Skeletal muscle satellite cell (primary cell): ENCODE measurements around the gene GOLGA6L10.
"Not testable (repeated sequence)": the region's sequence is repeated elsewhere in the genome, so short reads cannot be mapped to it uniquely, and the experiment has no call there.

Experiments used
- H3K27me3 ChIP-seq: 2 replicates; pipeline ENCODE4 v1.7.0; 2013; ENCODE audit warnings: low read length; ENCODE audit not compliant: control insufficient read depth, insufficient read depth
- H3K36me3 ChIP-seq: 2 replicates; pipeline ENCODE4 v1.7.0; 2013; ENCODE audit warnings: mild to moderate bottlenecking, control low read depth, low read length; ENCODE audit not compliant: insufficient read depth
- H3K4me1 ChIP-seq: 2 replicates; pipeline ENCODE4 v1.7.0; 2013; ENCODE audit warnings: low read length; ENCODE audit not compliant: control insufficient read depth, insufficient read depth
- H3K4me2 ChIP-seq: 2 replicates; pipeline ENCODE4 v1.7.0; 2013; ENCODE audit warnings: mild to moderate bottlenecking, low read length
- H3K4me3 ChIP-seq: 2 replicates; pipeline ENCODE4 v1.7.0; 2013; ENCODE audit warnings: low read length
- H3K9ac ChIP-seq: 2 replicates; pipeline ENCODE4 v1.7.0; 2013; ENCODE audit warnings: mild to moderate bottlenecking, low read depth, low read length, moderate library complexity
- H3K9me3 ChIP-seq: replicated peaks from 2 replicates; pipeline ENCODE4 v1.7.0; 2013; ENCODE audit warnings: mild to moderate bottlenecking, control low read depth, low read length

The GOLGA6L10 gene

GRCh38 chr15:82315519-82316246 is 33.6 kb downstream of the GOLGA6L10 start:
- Histone ChIP-seq H3K9ac (no peak overlapping the region), H3K36me3 (no peaks in the 10 kb centered on the region), H3K27me3 (peaks cover 5% of the 10 kb centered on the region), H3K4me1 (peaks cover 3% of the 10 kb centered on the region), H3K4me2 (no peak overlapping the region), H3K9me3 (no peaks in the 10 kb centered on the region), H3K4me3 (no peak overlapping the region)

GRCh38 chr15:82314769-82315518 is 34.3 kb downstream of the GOLGA6L10 start:
- Histone ChIP-seq H3K27me3 (peaks cover 7% of the 10 kb centered on the region), H3K4me1 (peaks cover 3% of the 10 kb centered on the region), H3K4me3 (no peak overlapping the region), H3K9me3 (no peaks in the 10 kb centered on the region), H3K9ac (no peak overlapping the region), H3K36me3 (no peaks in the 10 kb centered on the region), H3K4me2 (no peak overlapping the region)

- not testable (repeated sequence) for H3K4me2 ChIP-seq, H3K9me3 ChIP-seq, H3K27me3 ChIP-seq, H3K4me3 ChIP-seq, H3K36me3 ChIP-seq, H3K4me1 ChIP-seq, H3K9ac ChIP-seq
Observed at GRCh38 chr15:82313951-82314768, 35.1 kb downstream of the GOLGA6L10 start.

GRCh38 chr15:82313446-82313845 is 35.8 kb downstream of the GOLGA6L10 start:
- Histone ChIP-seq H3K9me3 (no peaks in the 10 kb centered on the region), H3K4me2 (no peak overlapping the region), H3K27me3 (peaks cover 7% of the 10 kb centered on the region), H3K4me3 (no peak overlapping the region), H3K36me3 (no peaks in the 10 kb centered on the region), H3K9ac (no peak overlapping the region), H3K4me1 (peaks cover 3% of the 10 kb centered on the region)

- no peaks in the 10 kb centered on the region for H3K9me3 ChIP-seq
- no peak overlapping the region for H3K9ac ChIP-seq
- no peaks in the 10 kb centered on the region for H3K36me3 ChIP-seq
- peaks cover 7% of the 10 kb centered on the region for H3K27me3 ChIP-seq
- peaks cover 3% of the 10 kb centered on the region for H3K4me1 ChIP-seq
- no peak overlapping the region for H3K4me2 ChIP-seq
- H3K4me3 ChIP-seq: no peak overlapping the region
Observed at GRCh38 chr15:82312586-82313349, 36.5 kb downstream of the GOLGA6L10 start.

GRCh38 chr15:82311321-82311720 is 38.0 kb downstream of the GOLGA6L10 start:
- H3K27me3 ChIP-seq: peaks cover 13% of the 10 kb centered on the region
- not testable (repeated sequence) for H3K36me3 ChIP-seq, H3K9me3 ChIP-seq, H3K4me1 ChIP-seq, H3K9ac ChIP-seq, H3K4me2 ChIP-seq, H3K4me3 ChIP-seq

- Histone ChIP-seq H3K36me3 (no peaks in the 10 kb centered on the region), H3K4me1 (peaks cover 3% of the 10 kb centered on the region), H3K4me2 (no peak overlapping the region), H3K9me3 (no peaks in the 10 kb centered on the region), H3K27me3 (peaks cover 9% of the 10 kb centered on the region), H3K4me3 (no peak overlapping the region), H3K9ac (no peak overlapping the region)
Observed at GRCh38 chr15:82309802-82310201, 39.5 kb downstream of the GOLGA6L10 start.

- Histone ChIP-seq H3K9ac (no peak overlapping the region), H3K9me3 (no peaks in the 10 kb centered on the region), H3K36me3 (no peaks in the 10 kb centered on the region), H3K4me2 (no peak overlapping the region), H3K27me3 (peaks cover 9% of the 10 kb centered on the region), H3K4me3 (no peak overlapping the region), H3K4me1 (peaks cover 2% of the 10 kb centered on the region)
Observed at GRCh38 chr15:82307714-82308081, 41.6 kb downstream of the GOLGA6L10 start.

- Histone ChIP-seq H3K9ac (no peak overlapping the region), H3K4me1 (no peaks in the 10 kb centered on the region), H3K4me2 (no peak overlapping the region), H3K4me3 (no peak overlapping the region), H3K9me3 (no peaks in the 10 kb centered on the region), H3K27me3 (peaks cover 9% of the 10 kb centered on the region), H3K36me3 (no peaks in the 10 kb centered on the region)
Observed at GRCh38 chr15:82306791-82307713, 42.2 kb downstream of the GOLGA6L10 start.

GRCh38 chr15:82305621-82306048 is 43.6 kb downstream of the GOLGA6L10 start:
- no peaks in the 10 kb centered on the region for H3K36me3 ChIP-seq
- H3K9ac ChIP-seq: no peak overlapping the region
- H3K4me1 ChIP-seq: peaks cover 5% of the 10 kb centered on the region

More at GRCh38 chr15:82305621-82306048, 43.6 kb downstream of the GOLGA6L10 start:
- Histone ChIP-seq H3K4me2 (no peak overlapping the region), H3K4me3 (no peak overlapping the region), H3K9me3 (no peaks in the 10 kb centered on the region), H3K27me3 (peaks cover 8% of the 10 kb centered on the region)
